GM13977 (cell line): ENCODE data around the gene TMEM59L.
A peak's percentile ranks its signal among the peaks of the same experiment; 100 is the strongest.

Experiments used
- DNase-seq: peaks from one replicate; pipeline ENCODE4 v3.0.0; 2012; ENCODE audit warnings: low spot score
- CTCF ChIP-seq: IDR thresholded peaks from 2 replicates; pipeline ENCODE4 v1.5.1; 2012; ENCODE audit warnings: mild to moderate bottlenecking, control low read depth; ENCODE audit not compliant: insufficient read depth; ENCODE audit errors: extremely low read depth, missing control alignments
- in situ Hi-C: fragments of 300-500 bp; cut with MboI; formaldehyde crosslinking; loops from one replicate; pipeline ENCODE4 v1.12.0; 2022; ENCODE audit warnings: low sequenced_read_pairs, low pct_unique_long_range_greater_than_20kb, mixed read lengths, inconsistent platforms; ENCODE audit not compliant: unreplicated experiment

The TMEM59L gene

GRCh38 chr19:18606281-18607225 is 6.1 kb upstream of the TMEM59L start, which contains the start of gene CRLF1:
Gene CRLF1 (minus strand): TSS chr19:18606799. CDS start chr19:18606656, 143 bp downstream.
- in situ Hi-C loops = no loop called here
- peak; percentile 48 for DNase-seq
- TF ChIP-seq CTCF = no peak

GRCh38 chr19:18607226-18608101 is 5.2 kb upstream of the TMEM59L start:
- peak; percentile 41 for DNase-seq
- no peak for TF ChIP-seq CTCF
- in situ Hi-C loops = no loop called here

GRCh38 chr19:18608102-18608804 is 4.4 kb upstream of the TMEM59L start:
- no peak for TF ChIP-seq CTCF
- peak; percentile 38 for DNase-seq
- in situ Hi-C loops = no loop called here

- no peak for DNase-seq
- in situ Hi-C loops = no loop called here
- TF ChIP-seq CTCF = no peak
Observed at GRCh38 chr19:18608805-18609716, 3.6 kb upstream of the TMEM59L start.

- TF ChIP-seq CTCF = no peak
- DNase-seq = no peak
- in situ Hi-C loops = no loop called here
Observed at GRCh38 chr19:18609717-18610051, 3.0 kb upstream of the TMEM59L start.
